HG03575 (cell line): Measurements from ENCODE around the gene KRT14.
"Not testable (repeated sequence)": the region's sequence is repeated elsewhere in the genome, so short reads cannot be mapped to it uniquely, and the experiment has no call there.

Source experiments
- ATAC-seq: cut with Tn5 transposase; IDR thresholded peaks from one replicate; pipeline ENCODE4 v1.9.1; 2021; ENCODE audit not compliant: unreplicated experiment, insufficient number of reproducible peaks, low FRiP score; ENCODE audit errors: extremely low read depth

The KRT14 gene

DNA sequence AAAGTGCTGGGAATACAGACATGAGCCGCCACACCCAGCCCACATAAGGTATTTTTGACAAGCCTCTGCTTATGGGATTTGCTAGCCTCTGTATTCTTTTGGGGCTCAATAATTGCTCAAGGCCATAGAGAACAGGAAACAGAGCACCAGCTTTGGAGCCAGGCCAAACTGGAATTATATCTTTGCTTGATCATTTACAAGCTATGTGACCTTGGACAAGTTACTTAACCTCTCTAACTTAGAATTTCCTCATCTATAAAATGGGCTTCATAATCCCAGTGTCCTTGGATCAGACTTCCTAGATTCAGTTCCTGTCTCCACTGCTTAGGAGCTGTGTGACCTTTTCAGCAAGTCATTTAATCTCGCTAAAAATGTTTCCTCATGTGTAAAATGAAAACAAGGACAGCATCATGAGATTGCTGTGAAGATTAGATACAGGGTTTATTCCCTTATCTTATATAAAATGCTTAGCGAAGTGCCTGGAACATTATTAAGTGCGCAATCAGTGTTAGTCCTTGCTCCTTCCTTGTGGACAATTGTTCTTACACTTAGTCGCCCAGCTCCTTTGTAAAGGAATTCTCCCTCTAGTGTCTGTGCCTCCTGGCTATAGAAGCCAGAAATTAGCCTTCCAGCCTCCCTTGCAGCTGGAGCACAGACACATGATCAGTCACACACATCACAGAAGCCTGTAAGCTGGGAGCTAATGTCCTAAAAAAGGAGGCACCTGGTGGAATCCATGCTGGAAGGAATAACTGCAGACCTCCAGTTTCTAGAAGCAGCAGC, 31.4 kb downstream of the KRT14 start:
- no peak for ATAC-seq

DNA sequence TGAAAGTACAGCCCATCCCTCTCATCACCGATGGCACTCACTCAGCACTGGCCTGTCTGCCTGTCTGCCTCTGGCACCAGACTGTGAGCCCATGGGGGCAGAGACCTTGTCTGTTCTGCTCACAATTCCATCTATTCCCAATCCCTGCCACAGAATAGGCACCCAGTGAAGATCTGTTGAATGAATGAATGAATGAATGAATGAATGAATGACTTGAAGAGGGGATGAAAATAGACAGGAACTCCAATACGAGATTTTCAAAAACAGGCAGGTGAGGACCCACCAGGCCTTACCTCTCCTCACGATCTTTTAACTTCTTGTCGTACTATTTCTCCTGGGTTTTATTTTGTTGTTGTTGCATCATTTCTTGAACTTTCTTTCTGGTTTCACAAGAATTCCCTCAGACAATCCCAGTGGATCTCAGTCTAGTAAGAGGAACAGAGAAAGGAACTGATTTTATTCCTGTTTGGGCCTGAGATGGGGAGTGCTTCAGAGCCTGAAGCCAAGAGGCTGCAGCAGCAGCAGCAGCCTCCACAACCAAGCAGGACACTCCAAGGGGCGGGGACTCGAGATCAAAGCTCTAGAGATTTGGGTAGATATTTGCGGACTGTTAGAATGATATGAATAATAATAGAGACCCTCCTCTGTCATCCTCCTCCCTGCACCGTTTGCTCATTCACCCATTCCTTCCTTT, 32.6 kb downstream of the KRT14 start:
- ATAC-seq, result no peak

DNA sequence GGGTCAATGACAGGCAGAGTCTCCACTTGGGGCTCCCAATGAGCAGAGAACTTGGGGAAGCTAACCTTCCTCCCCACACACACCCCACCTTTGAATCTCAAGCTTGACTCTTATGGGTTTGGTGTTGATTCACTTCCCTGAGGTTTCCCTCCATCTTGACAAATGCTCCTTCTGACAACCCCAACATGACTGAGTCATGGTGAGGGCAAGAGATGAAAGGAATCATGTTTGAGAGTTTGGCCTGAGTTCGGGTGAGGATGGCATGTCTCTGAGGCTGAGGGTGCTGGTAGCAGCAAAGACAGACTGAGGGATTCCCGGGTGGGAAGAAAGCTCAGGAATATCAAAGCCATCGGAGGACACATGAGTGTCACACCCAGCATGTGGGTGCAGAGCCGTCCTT, 33.5 kb downstream of the KRT14 start:
- no peak for ATAC-seq

DNA sequence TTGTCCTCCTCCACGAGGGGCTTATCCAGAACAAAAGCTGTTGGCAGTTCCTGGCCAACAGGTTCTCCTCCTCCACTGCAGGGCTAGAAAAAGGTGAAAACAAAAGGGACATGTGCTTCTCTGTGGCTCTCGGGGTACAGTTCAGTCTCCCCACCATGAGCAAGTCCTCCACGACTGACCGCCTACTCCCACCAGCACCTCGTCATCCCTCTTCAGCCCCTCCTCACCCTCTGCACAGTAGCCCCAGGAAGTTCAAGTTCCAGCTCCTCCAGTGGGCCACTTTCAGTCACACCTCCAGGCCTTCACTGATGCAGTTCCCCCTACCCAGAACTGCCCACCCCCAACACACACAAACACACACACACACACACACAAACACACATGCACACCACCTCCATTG, 34.2 kb downstream of the KRT14 start:
- no peak for ATAC-seq

DNA sequence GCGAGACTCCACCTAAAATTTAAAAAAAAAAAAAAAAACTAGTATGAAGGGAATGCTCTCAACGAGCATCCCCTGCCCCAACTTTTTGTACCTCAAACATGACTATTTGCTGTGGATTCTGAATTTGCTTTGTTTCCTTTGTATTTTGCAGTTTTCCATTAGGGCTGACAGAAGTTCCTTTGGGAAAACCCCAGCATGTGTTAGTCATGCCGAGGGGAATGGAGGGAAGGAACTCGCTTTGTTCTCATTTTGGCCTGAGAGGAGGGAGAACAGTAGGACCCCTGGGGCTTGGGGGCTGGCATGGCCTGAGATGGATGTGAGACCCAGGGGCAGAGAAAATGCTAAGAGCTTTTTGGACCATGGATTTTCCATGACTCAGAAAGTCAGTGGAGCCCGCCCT, 35.3 kb downstream of the KRT14 start:
- no peak for ATAC-seq

DNA sequence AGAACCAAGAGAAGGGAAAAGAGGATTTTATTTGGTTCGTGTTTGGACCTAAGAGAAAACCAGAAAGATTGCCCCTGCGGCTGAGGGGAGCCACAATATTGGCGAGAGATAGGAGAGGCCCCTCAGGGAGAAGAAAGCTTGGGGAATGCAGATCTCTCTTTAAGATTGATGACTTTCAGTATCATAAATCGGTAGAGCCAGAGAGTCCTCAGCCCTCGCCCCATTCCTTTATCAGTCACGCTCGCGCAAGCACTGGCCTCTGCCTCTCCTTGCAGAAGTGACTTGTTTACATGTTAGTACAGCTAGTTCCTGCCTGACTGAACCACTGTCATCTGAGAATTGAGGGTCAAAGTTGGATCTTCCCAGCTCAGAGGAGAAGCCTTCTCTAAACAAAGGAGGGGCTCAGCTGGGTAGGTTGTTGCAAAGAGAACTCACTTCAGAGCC, 37.1 kb downstream of the KRT14 start:
- no peak for ATAC-seq

DNA sequence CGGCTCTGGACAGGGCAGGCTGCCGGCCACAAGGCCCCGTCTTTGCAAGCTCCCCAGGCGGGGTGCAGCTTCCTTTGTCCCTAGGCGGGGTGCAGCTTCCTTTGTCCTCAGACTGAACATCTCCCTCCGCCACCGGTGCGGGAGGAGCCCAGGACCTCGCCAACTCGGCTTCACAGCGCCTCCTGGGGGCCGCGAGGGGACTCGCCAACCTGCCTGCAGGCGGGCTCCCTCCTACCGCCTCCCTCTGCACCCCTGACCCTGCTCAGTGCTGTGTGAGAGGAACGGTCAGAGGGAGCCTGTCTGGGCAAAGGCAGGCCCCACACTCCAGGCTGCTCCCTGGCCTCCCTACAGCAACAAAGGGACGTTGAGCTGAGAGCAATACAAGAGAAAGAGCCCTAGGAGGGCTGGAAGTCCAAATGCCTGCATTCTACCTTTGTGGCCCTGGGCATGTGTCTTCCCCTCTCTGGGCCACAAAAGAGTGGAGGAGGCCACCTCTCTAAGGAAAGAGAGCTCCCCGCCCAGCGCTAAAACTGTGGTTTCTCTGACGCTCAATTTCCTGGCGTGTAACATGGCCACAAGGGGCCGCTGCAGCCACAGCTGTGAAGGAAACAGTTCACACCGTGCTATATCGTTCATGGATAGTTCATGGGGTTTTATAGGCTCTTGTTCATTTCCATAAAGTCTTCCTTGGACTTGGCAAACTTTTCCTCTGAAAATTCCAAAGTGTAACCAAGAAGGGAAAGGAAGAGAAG, 37.7 kb downstream of the KRT14 start:
- ATAC-seq, result no peak

DNA sequence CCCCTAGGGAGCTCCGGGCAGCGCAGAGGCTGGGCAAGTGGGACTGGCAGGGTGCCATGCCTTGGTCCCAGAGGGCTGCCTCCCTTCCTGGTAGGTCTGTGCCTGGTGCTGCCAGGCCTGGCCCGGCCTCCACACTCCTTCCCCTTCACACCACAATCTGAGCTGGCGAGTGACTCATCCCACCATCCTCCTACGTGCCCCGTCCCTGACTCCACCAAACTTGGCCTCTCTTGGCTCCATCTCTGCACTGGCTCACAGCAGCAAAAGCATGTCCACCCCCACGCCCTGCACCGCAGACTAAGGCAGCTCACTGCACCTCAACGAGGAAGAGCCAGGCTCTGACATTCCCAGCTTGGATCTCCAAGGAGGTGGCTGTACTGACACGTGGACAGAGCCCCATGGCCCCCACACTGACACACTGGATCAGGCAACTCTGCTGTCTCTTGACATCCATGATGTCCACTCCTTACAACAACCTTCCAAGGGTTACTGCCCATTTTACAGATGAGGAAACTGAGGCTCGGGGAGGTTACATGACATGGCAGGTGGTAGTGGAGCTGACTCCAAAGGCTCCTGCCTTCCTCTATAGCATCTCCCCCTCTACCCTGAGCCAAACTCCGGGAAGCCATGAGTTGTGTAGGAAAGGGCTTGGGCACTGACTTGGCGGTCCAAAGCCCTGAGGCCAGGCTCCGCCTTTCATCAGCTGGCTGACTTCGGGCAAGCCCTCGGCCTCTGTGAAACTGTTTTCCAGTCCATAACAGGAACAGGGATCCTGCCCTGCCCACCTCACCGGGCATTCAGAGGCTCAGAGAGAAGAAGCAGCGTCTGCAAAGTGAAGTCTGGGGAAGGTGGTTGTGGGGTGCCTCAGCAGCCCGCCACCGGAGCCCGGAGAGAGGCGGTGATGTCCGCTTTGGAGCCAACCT, 38.5 kb downstream of the KRT14 start:
- no peak for ATAC-seq

DNA sequence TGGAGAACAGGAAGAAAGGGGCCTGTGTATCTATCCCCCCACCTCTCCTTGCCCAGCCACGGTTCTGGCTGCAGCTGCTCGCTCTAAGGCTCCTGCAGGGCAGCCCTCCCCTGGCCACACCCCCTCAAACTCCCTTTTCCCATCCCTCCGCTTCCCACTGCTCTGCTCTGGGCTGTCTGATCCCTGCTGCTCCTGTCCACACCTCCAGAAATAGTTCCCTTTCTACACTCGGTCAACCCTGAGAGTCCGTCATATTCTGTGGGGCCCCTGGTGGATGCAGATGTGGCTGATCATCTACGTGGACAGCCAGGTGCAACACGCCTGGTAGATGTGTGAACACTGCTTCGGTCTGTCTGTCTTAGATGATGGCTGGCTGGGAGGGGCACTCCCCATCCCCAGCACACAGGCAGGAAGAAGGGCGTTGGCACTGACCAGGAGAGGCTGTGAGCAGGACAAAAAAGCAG, 39.3 kb downstream of the KRT14 start:
- ATAC-seq, result no peak

DNA sequence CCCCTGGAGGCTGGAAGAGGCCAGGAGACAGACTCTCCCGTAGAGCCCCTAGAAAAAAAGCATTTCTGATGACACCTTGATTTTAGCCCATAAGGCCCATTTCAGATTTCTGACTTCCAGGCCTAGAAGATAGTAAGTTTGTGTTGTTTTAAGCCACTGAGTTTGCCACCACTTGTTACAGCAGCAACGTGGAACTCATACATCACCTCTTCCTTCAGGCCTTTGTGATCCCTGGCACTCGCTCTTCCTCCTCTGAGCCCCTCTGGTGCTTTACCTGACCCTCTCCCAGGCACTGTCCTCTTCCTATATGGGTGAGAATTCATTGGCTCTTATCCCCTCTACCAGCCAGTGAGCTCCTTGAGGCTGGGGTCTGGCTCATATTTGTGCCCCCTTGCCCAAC, 39.9 kb downstream of the KRT14 start:
- ATAC-seq, result no peak

DNA sequence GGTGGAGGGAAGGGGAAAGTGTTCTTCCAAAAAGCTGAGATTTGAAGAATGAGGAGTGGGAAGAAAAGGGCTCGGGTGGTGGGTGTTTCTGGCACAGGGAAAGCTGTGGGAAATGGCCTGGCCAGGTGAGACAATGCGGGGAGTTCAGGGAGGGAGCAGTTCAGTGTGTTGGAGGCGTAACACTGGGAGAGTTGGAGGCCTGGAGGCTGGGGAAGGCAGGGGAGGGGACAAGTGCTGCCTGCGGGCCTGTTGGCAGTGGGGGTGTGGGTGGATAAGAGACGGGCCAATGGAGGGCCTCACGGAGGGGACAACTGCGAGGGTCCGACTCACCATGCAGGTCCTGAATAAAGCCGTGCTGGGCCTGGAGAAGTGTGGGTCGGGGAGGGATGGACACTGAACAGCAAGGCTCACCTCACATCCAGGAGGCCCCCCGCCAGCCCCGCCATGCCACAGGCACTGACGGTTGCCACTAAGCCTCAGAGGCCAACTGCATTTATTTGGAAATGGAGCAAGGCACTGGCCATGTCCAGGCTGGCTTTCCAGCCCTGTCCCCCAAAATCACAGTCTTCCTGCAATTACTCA, 40.8 kb downstream of the KRT14 start:
- no peak for ATAC-seq

DNA sequence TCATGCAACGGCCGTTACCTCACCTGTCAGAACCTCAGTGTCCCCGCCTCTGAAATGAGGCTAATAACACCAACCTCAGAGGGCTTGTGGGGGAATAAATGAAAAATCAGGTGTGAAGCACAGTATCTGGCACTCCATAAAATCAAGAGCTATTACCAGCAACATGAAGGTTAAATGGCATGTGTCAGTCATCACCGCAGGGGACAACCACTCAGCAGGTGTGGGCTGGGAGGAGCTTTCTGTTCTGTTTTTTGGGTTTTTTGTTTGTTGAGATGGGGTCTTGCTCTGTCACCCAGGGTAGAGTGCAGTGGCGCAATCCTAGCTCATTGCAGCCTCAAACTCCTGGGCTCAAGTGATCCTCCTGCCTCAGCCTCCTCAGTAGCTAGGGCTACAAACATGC, 41.8 kb downstream of the KRT14 start:
- no peak for ATAC-seq

DNA sequence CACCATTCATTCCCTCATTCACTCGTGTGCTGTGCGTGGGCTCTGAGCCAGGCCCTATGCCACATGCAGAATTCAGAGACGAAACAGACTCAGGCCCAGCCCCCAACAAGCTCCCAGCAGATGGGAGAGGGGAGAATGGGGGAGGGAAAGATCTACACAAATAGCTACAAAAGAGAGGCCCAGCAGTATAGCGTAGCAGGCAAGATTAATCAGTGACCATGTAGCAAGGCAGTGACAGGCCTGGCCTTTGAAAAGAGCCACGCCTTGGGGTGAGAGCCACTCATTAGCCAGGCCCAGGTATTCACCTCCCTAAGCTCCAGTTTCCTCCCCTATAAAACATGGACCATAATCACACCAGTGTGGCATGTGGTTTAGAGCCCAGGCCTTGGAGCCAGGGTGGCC, 42.2 kb downstream of the KRT14 start:
- no peak for ATAC-seq

DNA sequence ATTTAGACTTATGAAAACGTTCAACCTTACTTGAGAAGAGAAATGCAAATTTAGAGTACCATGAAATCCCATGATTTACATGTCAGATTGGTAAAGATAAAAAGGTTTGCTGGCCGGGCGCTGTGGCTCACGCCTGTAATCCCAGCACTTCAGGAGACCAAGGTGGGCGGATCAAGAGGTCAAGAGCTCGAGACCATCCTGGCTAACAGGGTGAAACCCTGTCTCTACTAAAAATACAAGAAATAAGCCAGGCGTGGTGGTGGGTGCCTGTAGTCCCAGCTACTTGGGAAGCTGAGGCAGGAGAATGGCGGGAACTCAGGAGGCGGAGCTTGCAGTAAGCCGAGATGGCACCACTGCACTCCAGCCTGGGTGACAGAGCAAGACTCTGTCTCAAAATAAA, 43.9 kb downstream of the KRT14 start:
- ATAC-seq, result not testable (repeated sequence)

DNA sequence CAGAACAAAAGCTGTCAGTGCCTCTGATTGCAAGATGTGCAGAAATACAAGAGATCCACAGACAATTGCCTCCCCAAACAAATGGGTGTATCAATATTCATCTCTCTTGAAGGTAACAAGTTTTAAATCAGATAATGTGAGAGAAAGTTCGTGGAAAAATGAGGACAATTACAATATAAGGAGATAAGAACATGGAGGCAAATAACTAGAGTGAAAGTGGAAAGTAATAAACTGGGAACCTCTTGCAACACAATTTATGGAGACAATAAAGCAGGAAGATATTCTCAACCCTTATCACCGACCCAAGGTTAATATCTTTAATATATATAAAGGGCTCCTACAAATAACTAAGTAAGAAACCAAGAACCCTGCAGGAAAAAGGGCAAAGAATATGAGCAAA, 44.3 kb downstream of the KRT14 start:
- ATAC-seq, result no peak

DNA sequence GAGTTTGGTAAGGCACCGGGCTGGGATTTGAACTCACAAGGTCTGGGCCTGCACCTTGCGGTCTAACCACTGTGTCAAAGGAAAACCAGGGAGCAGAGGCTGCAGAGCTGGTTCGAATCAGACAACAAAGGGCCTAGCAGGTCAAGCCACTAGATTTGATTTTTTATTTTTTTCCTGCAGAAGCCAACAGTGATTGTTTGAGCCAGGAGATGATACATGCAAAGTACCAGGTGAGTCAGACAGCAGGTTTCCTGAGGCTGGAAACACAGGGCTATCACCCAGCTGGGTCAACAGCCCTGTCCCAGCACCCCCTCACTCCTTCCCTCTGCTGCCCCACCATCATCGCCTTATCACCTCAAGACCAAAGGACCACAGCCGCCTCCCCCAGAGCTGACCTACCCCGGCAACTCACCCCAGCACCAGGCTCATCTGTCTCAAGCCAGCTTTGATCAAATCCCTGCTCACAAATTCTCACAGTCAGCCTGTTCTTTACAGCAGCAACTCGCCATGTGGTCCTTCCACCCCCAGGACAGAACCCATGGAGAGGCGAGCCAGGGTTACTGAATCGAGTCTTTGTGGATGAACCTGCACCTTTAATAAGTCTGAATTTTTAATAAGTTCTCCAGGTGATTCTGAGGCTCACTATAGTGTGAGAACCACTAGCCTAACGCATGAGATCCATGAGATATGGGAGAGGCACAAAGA, 45.6 kb downstream of the KRT14 start:
- ATAC-seq, result no peak

DNA sequence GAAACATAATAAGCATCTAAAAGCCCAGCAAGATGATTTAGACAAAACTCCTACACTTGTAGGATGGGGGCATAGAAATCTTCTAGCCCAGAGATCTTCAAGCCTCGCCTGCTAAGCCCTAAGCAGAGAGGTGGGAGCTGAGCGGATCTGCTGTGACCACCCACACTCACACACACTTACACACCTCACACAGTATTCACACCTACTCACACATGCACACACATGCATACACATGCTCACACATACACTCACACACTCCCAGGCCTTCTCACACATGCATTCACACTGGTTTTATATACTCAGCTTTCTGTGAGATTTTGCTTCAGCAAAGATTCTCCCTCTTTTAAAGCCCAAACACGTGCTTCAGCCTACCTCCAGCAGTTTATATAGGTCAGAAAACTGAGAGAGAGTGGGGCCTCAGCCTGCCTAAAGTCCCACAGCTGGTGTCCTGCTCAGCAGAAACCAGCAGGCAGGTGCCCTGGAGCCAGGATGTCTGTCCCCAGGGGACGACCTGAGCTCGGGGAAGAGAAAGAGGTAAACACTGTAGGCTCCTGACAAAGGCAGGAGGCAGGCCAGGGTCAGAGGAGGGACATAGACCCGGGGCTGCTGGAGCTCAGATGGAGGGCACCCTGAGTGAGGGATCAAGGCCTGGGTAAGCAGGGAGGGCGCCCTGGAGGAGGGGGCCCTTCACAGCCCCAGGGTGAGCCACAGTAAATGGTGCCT, 46.6 kb downstream of the KRT14 start:
- no peak for ATAC-seq
